GM21717 (cell line): Measurements from ENCODE around the gene ACAA2.

Experiments used
- ATAC-seq: cut with Tn5 transposase; IDR thresholded peaks from one replicate; pipeline ENCODE4 v1.9.1; 2021; ENCODE audit warnings: mild to moderate bottlenecking, moderate library complexity; ENCODE audit not compliant: unreplicated experiment

ACAA2 gene

GRCh38 chr18:49813319-49814146 lies at the start of gene ACAA2:
Gene ACAA2 (minus strand): TSS chr18:49813533. CDS start chr18:49813484, 49 bp downstream.
- ATAC-seq, result peak; percentile 79

- ATAC-seq, result no peak
Observed at GRCh38 chr18:49862656-49863385, 49.5 kb upstream of the ACAA2 start.

- ATAC-seq, result no peak
Observed at GRCh38 chr18:49861659-49862058, 48.3 kb upstream of the ACAA2 start.

GRCh38 chr18:49859725-49860124 lies 46.4 kb upstream of the ACAA2 start:
- ATAC-seq, result no peak

GRCh38 chr18:49859021-49859359 lies 45.7 kb upstream of the ACAA2 start:
- ATAC-seq, result no peak

GRCh38 chr18:49858309-49859020 lies 45.1 kb upstream of the ACAA2 start:
- no peak for ATAC-seq

GRCh38 chr18:49857708-49858107 lies 44.4 kb upstream of the ACAA2 start:
- ATAC-seq, result no peak

- no peak for ATAC-seq
Observed at GRCh38 chr18:49856496-49856895, 43.2 kb upstream of the ACAA2 start.

- ATAC-seq, result no peak
Observed at GRCh38 chr18:49855711-49856415, 42.5 kb upstream of the ACAA2 start.

GRCh38 chr18:49854681-49855080 lies 41.3 kb upstream of the ACAA2 start:
- ATAC-seq, result no peak

- no peak for ATAC-seq
Observed at GRCh38 chr18:49853436-49853835, 40.1 kb upstream of the ACAA2 start.

- no peak for ATAC-seq
Observed at GRCh38 chr18:49853011-49853410, 39.7 kb upstream of the ACAA2 start.

GRCh38 chr18:49851624-49852023 lies 38.3 kb upstream of the ACAA2 start:
- ATAC-seq, result no peak

- ATAC-seq, result no peak
Observed at GRCh38 chr18:49850636-49851035, 37.3 kb upstream of the ACAA2 start.

GRCh38 chr18:49849331-49850217 lies 36.2 kb upstream of the ACAA2 start:
- ATAC-seq, result no peak

GRCh38 chr18:49848115-49848514 lies 34.8 kb upstream of the ACAA2 start:
- ATAC-seq, result no peak

- no peak for ATAC-seq
Observed at GRCh38 chr18:49847524-49847923, 34.2 kb upstream of the ACAA2 start.

GRCh38 chr18:49846718-49847470 lies 33.6 kb upstream of the ACAA2 start:
- no peak for ATAC-seq

GRCh38 chr18:49846361-49846662 lies 33.0 kb upstream of the ACAA2 start:
- no peak for ATAC-seq
